ENCODE results near the gene EPHB6. TPM values are rescaled to one million over a fixed set of nuclear protein-coding genes. Genes with fewer than 3 reads are reported as not detected.

The EPHB6 gene
- polyA plus RNA-seq, 1 donor from 2014 or later = 37.6 TPM

DNA sequence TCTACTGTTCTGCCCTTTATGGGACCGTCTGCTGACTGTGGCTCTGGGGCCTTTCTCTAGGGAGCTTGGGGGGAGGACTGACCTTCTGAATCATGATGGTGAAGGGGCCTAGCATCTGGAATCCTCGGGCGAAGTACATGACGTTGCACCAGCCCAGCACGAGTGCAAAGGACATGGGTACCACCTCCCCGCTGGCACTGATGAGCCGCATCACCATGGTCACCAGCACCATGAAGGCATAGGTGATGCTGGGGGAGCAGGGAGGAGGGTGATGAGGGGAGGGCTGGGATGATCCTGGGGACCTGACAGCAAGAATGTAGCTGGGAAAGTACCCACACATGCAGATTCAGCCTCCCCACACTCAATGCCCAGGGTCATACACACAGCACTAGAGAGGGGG is 19.5 kb downstream of the EPHB6 start:
- H3K27me3 Mint-ChIP-seq = peaks cover 4% of the 10 kb centered on the region
- peak overlapping the region in 1 of 4 donors; percentile 45 for H3K4me3 Mint-ChIP-seq
- no peaks in the 10 kb centered on the region for H3K9me3 Mint-ChIP-seq

DNA sequence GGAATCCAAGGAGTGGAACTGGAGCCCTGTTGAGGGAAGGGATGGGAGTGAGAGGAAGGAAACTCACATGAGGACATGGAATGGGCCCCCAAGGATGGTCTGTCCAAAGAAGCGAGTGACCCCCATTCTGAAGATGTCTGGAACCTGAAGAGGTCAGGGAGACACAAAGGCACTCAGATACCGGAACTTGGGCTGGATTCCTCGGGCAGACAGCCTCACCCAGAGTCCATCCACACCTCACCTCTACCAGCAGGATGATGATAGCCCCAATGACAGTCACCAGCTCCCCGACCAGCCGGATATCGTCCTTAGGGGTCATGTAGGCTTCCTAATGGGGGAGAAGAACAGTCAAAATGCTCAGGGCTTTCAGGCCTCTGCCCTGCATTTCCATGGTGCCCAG is 20.0 kb downstream of the EPHB6 start:
- Mint-ChIP-seq H3K4me3 (peak overlapping the region in 1 of 4 donors; percentile 45), H3K27me3 (peaks cover 4% of the 10 kb centered on the region), H3K27ac (no peak overlapping the region), H3K9me3 (no peaks in the 10 kb centered on the region), H3K4me1 (peaks cover 0 to 2% (median 0%) of the 10 kb centered on the region in 3 donors), H3K36me3 (peaks cover 4% of the 10 kb centered on the region)

More for the DNA sequence above, 19.5 kb downstream of the EPHB6 start:
- peaks cover 0 to 2% (median 0%) of the 10 kb centered on the region in 3 donors for H3K4me1 Mint-ChIP-seq
- peaks cover 4% of the 10 kb centered on the region for H3K36me3 Mint-ChIP-seq
- H3K27ac Mint-ChIP-seq = peak overlapping the region in 1 of 3 donors; percentile 54

DNA sequence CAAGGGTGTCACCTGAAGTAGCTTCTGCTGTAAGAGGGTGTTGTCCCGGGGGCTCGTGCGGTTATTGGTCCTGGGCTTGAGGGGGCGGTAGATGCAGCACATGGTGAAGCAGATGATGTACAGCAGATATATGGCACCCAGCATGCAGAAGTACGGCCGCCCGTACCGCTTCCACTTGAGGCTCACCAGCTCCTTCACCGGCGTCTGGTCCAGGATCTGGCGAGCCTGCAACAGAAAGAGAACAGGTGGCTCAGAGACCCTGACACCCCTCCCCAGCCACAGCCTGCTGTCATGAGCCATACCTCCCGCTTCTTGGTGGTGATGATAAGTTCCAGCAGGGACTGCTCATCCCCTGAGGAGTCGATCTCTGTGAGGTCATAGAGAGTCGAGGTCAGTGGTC is 20.6 kb downstream of the EPHB6 start:
- Mint-ChIP-seq H3K4me1 (peaks cover 0 to 2% (median 0%) of the 10 kb centered on the region in 3 donors), H3K36me3 (peaks cover 4% of the 10 kb centered on the region), H3K27me3 (peaks cover 4% of the 10 kb centered on the region), H3K4me3 (no peak overlapping the region), H3K9me3 (no peaks in the 10 kb centered on the region), H3K27ac (no peak overlapping the region)

DNA sequence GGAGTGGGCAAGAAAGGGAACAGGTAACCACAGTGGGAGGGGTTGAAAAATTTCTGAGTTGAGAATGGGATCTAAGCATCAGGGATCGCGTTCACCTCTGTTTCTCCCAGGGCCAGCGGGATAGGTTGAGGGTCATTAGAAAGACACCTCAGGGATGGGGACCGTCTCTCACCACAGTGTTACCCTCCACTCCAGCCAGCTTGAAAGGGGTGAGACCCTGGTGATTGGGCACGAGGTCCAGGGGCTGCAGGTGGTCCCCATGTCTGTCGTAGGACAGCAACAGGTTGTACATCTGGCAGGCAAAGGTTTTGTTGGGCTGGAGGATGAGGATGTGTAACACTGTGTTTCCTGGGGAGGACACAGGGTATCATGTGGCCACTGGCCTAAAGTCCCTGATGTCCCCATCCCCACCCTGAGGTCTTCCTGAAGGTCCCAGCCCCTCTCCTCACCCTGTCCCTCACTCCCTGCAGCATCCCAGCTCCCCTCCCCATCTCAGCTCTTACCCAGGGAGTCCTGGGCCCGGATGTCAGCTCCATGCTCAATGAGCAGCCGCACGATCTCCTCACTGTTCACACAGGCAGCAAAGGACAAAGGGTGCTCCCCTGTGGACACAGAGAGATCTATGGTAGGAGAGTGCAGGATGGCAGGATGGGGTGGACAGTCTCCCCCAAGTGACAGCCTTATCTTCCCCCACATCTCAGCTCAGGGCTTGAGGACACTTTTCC is 21.5 kb downstream of the EPHB6 start:
- Mint-ChIP-seq H3K27me3 (peaks cover 4% of the 10 kb centered on the region), H3K36me3 (peaks cover 4% of the 10 kb centered on the region), H3K27ac (no peak overlapping the region), H3K4me3 (no peak overlapping the region), H3K9me3 (no peaks in the 10 kb centered on the region), H3K4me1 (peaks cover 0 to 2% (median 0%) of the 10 kb centered on the region in 3 donors)

DNA sequence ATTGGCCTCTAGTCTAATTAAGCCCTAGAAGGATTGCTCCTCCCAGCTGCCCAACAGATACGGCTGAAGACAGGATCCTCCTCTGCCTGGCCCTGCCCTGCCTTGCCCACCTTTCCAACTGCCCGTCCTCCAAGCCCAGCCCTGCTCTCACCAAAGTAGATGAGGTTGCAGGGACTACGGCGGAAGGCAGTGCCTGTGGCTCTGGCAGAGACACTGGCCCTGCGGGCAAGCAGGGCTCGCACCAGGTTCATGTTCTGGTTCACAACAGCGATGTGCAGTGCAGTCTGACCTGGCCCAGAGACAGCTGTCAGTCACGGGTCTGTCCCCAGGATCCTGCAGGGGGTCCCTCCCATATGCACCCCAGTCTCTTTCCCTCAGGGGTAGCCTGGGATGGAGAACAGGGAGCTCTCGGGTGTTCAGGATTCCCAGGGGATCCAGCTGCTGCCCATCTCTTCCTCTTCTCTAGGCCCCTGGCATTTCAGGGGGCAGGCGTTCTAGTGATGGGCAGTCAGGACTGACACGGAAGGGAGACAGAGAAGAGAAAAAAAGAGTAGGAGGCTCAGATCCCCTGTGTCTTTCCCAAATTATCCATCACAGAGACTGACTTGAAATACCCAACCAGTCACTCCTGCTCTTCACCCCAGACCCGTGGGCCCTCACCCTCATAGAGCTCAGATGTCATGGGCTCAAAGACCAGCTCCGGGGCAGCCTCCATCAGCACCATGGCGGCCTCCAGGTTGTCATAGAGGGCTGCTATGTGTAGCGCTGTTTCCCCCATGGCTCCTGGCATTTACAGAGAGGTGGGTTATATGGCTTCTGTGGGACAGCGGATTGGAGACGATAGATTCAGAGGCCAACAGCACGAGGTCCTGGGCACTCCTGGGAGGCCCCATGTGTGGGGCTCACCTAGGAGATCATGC is 22.4 kb downstream of the EPHB6 start:
- no peak overlapping the region for H3K4me3 Mint-ChIP-seq
- H3K27me3 Mint-ChIP-seq = peaks cover 4% of the 10 kb centered on the region
- peaks cover 4% of the 10 kb centered on the region for H3K36me3 Mint-ChIP-seq
- no peaks in the 10 kb centered on the region for H3K9me3 Mint-ChIP-seq
- no peak overlapping the region for H3K27ac Mint-ChIP-seq
- peaks cover 0 to 2% (median 0%) of the 10 kb centered on the region in 3 donors for H3K4me1 Mint-ChIP-seq

DNA sequence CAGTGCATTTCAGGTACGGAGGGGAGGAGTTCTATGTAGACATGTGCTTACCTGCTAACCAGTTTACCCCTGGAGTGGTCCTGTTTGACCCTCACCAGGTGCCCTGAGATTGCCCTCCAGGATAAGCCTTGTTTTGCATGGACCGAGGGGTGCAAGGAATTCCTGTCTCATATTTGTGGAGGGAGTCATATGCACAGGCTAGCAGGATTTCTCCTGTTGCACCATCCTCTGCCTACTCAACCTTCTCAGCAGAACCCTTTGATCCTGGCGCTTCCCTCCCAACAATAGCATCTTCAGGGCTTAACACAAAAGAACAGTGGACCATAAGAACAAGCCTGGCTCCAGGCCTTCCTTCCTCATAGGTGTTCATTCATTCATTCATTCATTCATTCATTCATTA is 23.4 kb downstream of the EPHB6 start:
- H3K27me3 Mint-ChIP-seq = peaks cover 4% of the 10 kb centered on the region
- peaks cover 4% of the 10 kb centered on the region for H3K36me3 Mint-ChIP-seq
- peak overlapping the region in 1 of 3 donors; percentile 39 for H3K27ac Mint-ChIP-seq
- H3K9me3 Mint-ChIP-seq = no peaks in the 10 kb centered on the region
- H3K4me3 Mint-ChIP-seq = no peak overlapping the region
- H3K4me1 Mint-ChIP-seq = peaks cover 0 to under 1% (median 0%) of the 10 kb centered on the region in 3 donors

DNA sequence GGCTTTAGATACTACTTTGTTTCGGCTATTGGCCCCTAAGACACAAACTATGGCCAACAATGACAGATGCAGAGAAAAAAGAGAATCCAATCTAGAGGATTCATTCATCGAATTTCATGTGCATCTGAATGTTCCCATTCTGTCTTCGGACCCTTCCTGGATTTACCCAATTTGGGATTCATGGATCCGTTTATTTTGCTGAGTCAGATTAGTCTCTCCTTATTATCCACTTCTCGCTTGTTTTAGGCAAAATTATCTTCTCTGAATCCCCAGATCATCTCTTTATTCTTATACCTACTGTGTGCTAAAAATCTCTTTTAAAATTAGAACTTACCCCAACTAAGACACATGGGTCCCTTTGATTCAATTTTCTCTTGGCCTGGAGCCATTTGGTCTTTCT is 24.2 kb downstream of the EPHB6 start:
- H3K27ac Mint-ChIP-seq = no peak overlapping the region
- no peak overlapping the region for H3K4me3 Mint-ChIP-seq
- no peaks in the 10 kb centered on the region for H3K36me3 Mint-ChIP-seq
- H3K27me3 Mint-ChIP-seq = peaks cover 4% of the 10 kb centered on the region
- no peaks in the 10 kb centered on the region for H3K9me3 Mint-ChIP-seq
- H3K4me1 Mint-ChIP-seq = no peaks in the 10 kb centered on the region

DNA sequence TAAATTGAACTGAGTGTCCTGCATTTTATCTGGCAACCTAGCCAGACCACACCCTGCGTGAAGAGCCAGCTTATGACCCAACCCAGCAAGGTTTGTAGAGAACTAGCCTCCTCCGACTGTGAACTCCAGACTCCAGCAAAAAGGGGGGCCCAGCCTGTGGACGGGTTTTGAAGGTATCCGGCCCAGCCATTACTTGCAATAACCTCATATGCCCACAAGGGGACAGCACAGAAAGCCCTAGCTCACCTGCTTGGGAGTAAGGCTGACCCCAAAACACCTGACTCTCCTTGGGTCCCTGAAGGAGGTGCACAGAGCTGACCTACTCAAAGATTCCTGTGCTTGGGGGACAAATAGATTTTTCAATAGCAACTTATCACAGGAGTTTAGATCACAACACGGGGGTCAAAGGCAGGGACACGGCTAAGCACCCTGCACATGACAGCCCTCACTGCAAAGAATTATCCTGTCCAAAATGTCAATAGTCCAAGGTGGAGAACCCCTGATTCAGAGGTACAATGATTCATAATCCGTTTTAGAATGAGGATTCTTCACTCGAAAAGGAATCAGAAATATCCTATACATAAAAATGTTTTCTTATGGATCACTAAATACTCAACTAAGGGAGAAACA is 26.1 kb downstream of the EPHB6 start:
- Mint-ChIP-seq H3K27ac (no peak overlapping the region), H3K27me3 (peaks cover 3% of the 10 kb centered on the region), H3K9me3 (no peaks in the 10 kb centered on the region), H3K4me3 (no peak overlapping the region), H3K36me3 (no peaks in the 10 kb centered on the region), H3K4me1 (no peaks in the 10 kb centered on the region)

DNA sequence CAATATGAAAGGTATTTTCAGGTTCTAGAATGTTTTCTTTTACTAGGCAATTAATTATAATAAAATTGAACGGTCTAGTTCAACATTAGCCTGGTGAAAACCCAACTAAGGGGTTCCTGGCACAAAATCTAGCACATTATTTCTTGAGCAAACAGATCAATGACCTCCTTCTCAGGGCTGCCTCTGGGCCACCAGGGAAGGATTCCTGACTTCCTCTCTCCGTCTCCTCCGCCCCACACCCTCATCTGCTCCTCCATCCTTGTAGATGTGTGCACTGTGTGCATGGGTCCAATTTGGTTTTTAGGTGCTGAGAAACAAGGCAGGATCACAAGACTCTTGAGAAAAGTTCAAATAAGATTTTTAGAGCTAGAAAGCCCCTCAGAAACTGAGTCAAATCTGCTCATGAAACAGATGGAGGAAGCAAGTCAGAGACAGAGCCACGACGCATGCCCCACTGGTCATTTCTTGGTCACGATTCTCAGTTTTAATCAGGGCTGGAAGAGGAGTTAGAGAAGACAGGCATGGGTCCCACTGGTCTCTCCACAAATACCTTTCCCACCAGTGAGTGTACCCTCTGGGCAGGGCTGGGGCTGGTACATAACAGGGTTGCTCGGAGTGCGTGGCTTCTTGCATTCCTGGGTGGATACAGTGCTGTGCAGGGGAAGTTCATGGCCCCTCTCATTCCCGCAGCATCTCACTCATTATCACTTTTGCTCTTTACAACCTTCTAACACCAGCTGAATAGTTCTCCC is 26.9 kb downstream of the EPHB6 start:
- H3K4me3 Mint-ChIP-seq = peak overlapping the region in 1 of 4 donors; percentile 24
- H3K9me3 Mint-ChIP-seq = no peaks in the 10 kb centered on the region
- no peaks in the 10 kb centered on the region for H3K36me3 Mint-ChIP-seq
- H3K27ac Mint-ChIP-seq = no peak overlapping the region
- H3K27me3 Mint-ChIP-seq = peaks cover 2% of the 10 kb centered on the region
- H3K4me1 Mint-ChIP-seq = no peaks in the 10 kb centered on the region

DNA sequence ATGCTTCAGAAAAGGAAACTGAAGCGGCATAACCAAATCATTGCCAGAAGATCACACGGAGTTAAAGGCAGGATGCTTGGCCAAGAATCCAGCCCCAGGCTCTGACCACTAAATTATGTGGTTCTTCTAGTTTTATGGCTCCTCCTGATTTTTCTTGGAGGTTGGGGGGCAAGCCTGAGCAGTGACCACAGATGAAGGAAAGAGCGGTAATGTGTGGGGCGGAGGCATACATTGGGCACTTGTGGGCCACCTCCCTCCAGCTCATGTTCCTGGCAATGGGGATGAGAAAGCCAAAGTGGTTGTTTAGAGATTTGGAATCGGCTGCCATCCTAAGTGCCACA is 27.4 kb downstream of the EPHB6 start:
- H3K27ac Mint-ChIP-seq = no peak overlapping the region
- peaks cover 2% of the 10 kb centered on the region for H3K27me3 Mint-ChIP-seq
- H3K4me1 Mint-ChIP-seq = no peaks in the 10 kb centered on the region
- no peaks in the 10 kb centered on the region for H3K36me3 Mint-ChIP-seq
- H3K4me3 Mint-ChIP-seq = peak overlapping the region in 1 of 4 donors; percentile 24
- H3K9me3 Mint-ChIP-seq = no peaks in the 10 kb centered on the region

DNA sequence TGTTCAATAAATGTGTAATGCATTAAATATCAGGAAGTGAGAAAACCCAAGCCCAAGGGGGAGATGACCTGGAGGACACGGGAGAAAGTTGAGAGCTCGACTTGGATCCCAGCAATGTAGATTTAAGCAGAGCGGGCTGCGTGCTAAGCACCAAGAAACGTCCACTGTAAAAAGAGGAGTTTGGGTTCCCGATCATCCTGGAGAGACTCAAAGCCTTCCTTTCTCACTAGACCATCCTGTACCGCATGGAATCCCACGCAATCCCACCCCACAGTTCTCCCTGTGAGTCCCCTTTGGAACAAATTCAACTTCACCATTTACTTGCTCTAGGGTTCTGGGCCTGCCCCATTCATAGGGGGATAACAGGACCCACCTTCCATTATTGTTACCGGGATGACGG is 28.3 kb downstream of the EPHB6 start:
- Mint-ChIP-seq H3K27ac (no peak overlapping the region), H3K4me3 (no peak overlapping the region), H3K9me3 (no peaks in the 10 kb centered on the region), H3K27me3 (peaks cover 2% of the 10 kb centered on the region), H3K36me3 (no peaks in the 10 kb centered on the region), H3K4me1 (no peaks in the 10 kb centered on the region)

DNA sequence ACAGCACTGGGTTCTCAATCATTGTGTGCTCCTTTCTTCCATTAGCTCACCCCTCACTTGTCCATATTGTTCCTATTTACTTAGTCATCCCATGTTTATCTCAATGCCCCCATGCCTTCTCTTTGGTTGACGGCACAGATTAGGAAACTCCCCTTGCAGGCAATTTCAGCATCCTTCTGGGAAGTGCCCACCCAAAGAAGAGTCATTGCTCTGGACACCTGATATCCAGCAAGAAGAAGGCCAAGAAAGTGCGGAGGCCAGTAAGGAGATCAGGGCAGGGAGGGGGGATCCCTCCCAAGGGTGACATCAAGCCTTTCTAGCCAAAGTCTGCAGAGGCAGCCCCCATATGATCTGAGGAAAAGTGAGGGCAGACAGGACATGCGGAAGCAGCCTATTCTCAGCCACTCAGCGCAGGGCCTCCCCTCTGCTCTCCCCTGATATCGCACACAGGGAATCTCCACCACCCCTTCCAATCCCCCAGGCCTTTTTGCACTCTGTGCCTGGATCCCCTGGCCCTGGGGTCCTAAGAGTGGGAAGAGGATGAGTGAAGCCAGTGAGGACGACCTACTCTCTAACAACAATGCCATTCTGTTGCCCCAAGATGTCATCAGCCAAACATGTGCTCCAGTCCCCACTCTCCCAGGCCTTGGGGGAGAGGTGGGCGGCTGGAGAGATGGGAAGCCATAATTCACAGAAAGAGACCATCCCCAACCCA is 28.9 kb downstream of the EPHB6 start:
- Mint-ChIP-seq H3K4me1 (no peaks in the 10 kb centered on the region), H3K27ac (no peak overlapping the region), H3K27me3 (peaks cover 2% of the 10 kb centered on the region), H3K4me3 (no peak overlapping the region), H3K9me3 (no peaks in the 10 kb centered on the region), H3K36me3 (no peaks in the 10 kb centered on the region)

DNA sequence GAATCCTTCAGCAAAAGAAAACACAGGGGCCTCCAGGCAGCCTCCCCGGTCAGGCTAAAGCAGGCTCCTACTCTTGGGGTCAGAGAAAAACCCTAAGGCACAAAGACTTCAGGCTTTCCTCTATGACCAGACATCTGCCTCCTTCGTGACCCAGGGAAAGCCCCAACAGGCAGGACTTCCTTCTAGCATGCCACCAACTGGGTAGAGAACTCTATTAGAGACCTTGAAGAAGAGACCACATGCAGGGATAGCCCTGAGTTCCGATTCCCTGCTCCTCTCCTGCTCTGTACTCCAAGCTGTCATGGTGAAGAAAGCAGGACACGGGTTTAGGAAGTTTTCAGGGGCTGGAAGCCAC is 29.4 kb downstream of the EPHB6 start:
- Mint-ChIP-seq H3K36me3 (no peaks in the 10 kb centered on the region), H3K4me1 (no peaks in the 10 kb centered on the region), H3K27me3 (peaks cover 1% of the 10 kb centered on the region), H3K9me3 (no peaks in the 10 kb centered on the region), H3K4me3 (no peak overlapping the region), H3K27ac (no peak overlapping the region)

Measured in IgD-negative memory B cell (primary cell).